Astrocyte of the cerebellum (primary cell): ENCODE results near the gene PLPP3.

Source experiments
- DNase-seq: peaks from one replicate; pipeline ENCODE4 v3.0.0-alpha.2; 2011; ENCODE audit warnings: low read depth
- H3K4me3 ChIP-seq: 2 replicates; pipeline ENCODE4 v1.5.1; 2011; ENCODE audit warnings: mild to moderate bottlenecking, low read depth, low read length, moderate library complexity
- CTCF ChIP-seq: IDR thresholded peaks from 2 replicates; pipeline ENCODE4 v1.5.1; 2012; ENCODE audit warnings: low read length, low read depth, moderate library complexity, mild to moderate bottlenecking; ENCODE audit errors: missing control alignments
- in situ Hi-C: cut with HindIII; loops from 2 replicates; pipeline ENCODE4 v1.10.0; 2017; ENCODE audit warnings: low sequenced_read_pairs

The PLPP3 gene

DNA sequence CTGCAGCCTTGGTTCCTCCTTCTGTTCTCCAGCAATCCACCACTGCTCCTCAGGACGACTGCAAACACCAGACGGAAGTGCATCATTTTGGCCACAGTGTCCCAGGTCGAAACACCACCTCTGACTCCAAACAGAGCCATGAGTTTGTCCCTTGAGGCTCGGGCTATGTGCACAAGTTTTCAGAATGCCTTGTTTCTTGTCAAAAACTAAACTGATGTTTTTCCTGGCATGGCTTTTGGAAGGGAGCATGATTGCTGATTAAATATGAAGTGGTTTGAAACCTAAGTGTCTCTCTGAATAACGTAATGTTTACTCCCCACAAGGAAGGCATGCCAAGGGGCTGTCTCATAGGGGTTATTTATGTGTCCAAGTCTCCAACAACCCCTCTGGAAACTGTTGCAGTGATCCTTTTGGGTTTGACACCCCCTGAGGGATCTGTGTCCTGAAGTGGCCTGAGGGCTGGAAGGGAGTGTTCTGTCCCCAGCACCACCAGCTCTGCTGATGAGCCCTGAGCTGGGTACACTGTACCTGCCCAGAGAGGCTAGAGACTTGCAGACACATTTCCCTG is 132.7 kb downstream of the PLPP3 start:
- in situ Hi-C loops = no loop called here

GRCh38 chr1:56444960-56445646 is 134.3 kb downstream of the PLPP3 start:
- in situ Hi-C loops = no loop called here
- no peak for TF ChIP-seq CTCF
- no peak for DNase-seq

More for the DNA sequence above, 132.7 kb downstream of the PLPP3 start:
- TF ChIP-seq CTCF = no peak
- no peak overlapping the region for H3K4me3 ChIP-seq
- no peak for DNase-seq

More at GRCh38 chr1:56444960-56445646, 134.3 kb downstream of the PLPP3 start:
- H3K4me3 ChIP-seq = no peak overlapping the region
